ENCODE data around the gene KSR1. TPM values are rescaled to one million over a fixed set of nuclear protein-coding genes. Genes with fewer than 3 reads are reported as not detected.

The KSR1 gene
- total RNA-seq, 4 donors from 2014 or later = 10.0 to 15.2 (median 13.9) TPM

- Histone ChIP-seq H3K27me3 (no peaks in the 10 kb centered on the region), H3K36me3 (no peaks in the 10 kb centered on the region), H3K4me3 (no peak overlapping the region), H3K27ac (no peak overlapping the region), H3K4me1 (peaks cover 0 to 28% (median 0%) of the 10 kb centered on the region in 3 donors), H3K9me3 (no peaks in the 10 kb centered on the region)
- WGBS, 2 donors (ENCODE audit: low coverage in 1 of 2) = 87 to 100% methylated on average over 1 to 3 of the region's 12 CpGs
- no peak for ATAC-seq
- TF ChIP-seq POLR2A (IDR thresholded peaks at IDR 0.05) = no peak
- TF ChIP-seq POLR2AphosphoS5 (IDR thresholded peaks at IDR 0.05) = no peak
- no peak for TF ChIP-seq EP300 (IDR thresholded peaks at IDR 0.05)
- no peak for TF ChIP-seq CTCF (IDR thresholded peaks at IDR 0.05)
Observed at GRCh38 chr17:27571563-27572352, 115.5 kb downstream of the KSR1 start.

- ATAC-seq = no peak
- H3K36me3 ChIP-seq = no peaks in the 10 kb centered on the region
- TF ChIP-seq POLR2A (IDR thresholded peaks at IDR 0.05) = no peak
- no peak for TF ChIP-seq POLR2AphosphoS5 (IDR thresholded peaks at IDR 0.05)
- TF ChIP-seq CTCF (IDR thresholded peaks at IDR 0.05) = no peak
- no peak for TF ChIP-seq EP300 (IDR thresholded peaks at IDR 0.05)
- H3K27ac ChIP-seq = no peak overlapping the region
- no peak overlapping the region for H3K4me3 ChIP-seq
- 60 to 100% methylated on average over 2 to 3 of the region's 7 CpGs for WGBS, 2 donors (ENCODE audit: low coverage in 1 of 2)
- H3K9me3 ChIP-seq = no peaks in the 10 kb centered on the region
- no peaks in the 10 kb centered on the region for H3K27me3 ChIP-seq
- H3K4me1 ChIP-seq = peaks cover 0 to 29% (median 0%) of the 10 kb centered on the region in 3 donors
Observed at GRCh38 chr17:27572665-27573064, 116.4 kb downstream of the KSR1 start.

- Histone ChIP-seq H3K27ac (no peak overlapping the region), H3K9me3 (no peaks in the 10 kb centered on the region), H3K27me3 (no peaks in the 10 kb centered on the region), H3K4me3 (no peak overlapping the region), H3K4me1 (peaks cover 0 to 32% (median 0%) of the 10 kb centered on the region in 3 donors), H3K36me3 (no peaks in the 10 kb centered on the region)
- no peak for ATAC-seq
- TF ChIP-seq CTCF (IDR thresholded peaks at IDR 0.05) (no peak), POLR2A (IDR thresholded peaks at IDR 0.05) (no peak), POLR2AphosphoS5 (IDR thresholded peaks at IDR 0.05) (no peak), EP300 (IDR thresholded peaks at IDR 0.05) (no peak)
- WGBS, 2 donors (ENCODE audit: low coverage in 1 of 2) = 89 to 92% methylated on average over 5 of the region's 5 CpGs
Observed at GRCh38 chr17:27573548-27573947, 117.3 kb downstream of the KSR1 start.

- Histone ChIP-seq H3K27me3 (no peaks in the 10 kb centered on the region), H3K27ac (no peak overlapping the region), H3K4me1 (peaks cover 0 to 30% (median 0%) of the 10 kb centered on the region in 3 donors), H3K9me3 (no peaks in the 10 kb centered on the region), H3K36me3 (no peaks in the 10 kb centered on the region), H3K4me3 (no peak overlapping the region)
- 83 to 91% methylated on average over 3 to 4 of the region's 4 CpGs for WGBS, 2 donors (ENCODE audit: low coverage in 1 of 2)
- TF ChIP-seq CTCF (IDR thresholded peaks at IDR 0.05) = no peak
- no peak for TF ChIP-seq EP300 (IDR thresholded peaks at IDR 0.05)
- TF ChIP-seq POLR2A (IDR thresholded peaks at IDR 0.05) = no peak
- no peak for TF ChIP-seq POLR2AphosphoS5 (IDR thresholded peaks at IDR 0.05)
- ATAC-seq = no peak
Observed at GRCh38 chr17:27573971-27574525, 117.8 kb downstream of the KSR1 start.
